ENCODE measurements around the gene ATP6V1E1.

- TF ChIP-seq POLR2A (IDR thresholded peaks at IDR 0.05), result no peak
- TF ChIP-seq, protein P1, sequence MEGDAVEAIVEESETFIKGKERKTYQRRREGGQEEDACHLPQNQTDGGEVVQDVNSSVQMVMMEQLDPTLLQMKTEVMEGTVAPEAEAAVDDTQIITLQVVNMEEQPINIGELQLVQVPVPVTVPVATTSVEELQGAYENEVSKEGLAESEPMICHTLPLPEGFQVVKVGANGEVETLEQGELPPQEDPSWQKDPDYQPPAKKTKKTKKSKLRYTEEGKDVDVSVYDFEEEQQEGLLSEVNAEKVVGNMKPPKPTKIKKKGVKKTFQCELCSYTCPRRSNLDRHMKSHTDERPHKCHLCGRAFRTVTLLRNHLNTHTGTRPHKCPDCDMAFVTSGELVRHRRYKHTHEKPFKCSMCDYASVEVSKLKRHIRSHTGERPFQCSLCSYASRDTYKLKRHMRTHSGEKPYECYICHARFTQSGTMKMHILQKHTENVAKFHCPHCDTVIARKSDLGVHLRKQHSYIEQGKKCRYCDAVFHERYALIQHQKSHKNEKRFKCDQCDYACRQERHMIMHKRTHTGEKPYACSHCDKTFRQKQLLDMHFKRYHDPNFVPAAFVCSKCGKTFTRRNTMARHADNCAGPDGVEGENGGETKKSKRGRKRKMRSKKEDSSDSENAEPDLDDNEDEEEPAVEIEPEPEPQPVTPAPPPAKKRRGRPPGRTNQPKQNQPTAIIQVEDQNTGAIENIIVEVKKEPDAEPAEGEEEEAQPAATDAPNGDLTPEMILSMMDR (IDR thresholded peaks at IDR 0.05), result no peak
Observed at GRCh38 chr22:17664414-17665055, 36.0 kb upstream of the ATP6V1E1 start.

Data from body of pancreas (tissue), 4 donors.